Duodenal mucosa (tissue), 2 donors: ENCODE results near the gene UBE2F.

Experiments used
- H3K27ac ChIP-seq: one replicate; pipeline ENCODE4 v1.7.0; 2013; ENCODE audit warnings: low read depth, low read length
- H3K27me3 ChIP-seq, 2 donors: one replicate each; pipeline ENCODE4 v1.7.0; 2013; ENCODE audit warnings: low read length in 2 of 2, control low read depth in 1 of 2; ENCODE audit not compliant: insufficient read depth in 2 of 2, control insufficient read depth in 1 of 2
- H3K36me3 ChIP-seq, 2 donors: one replicate each; pipeline ENCODE4 v1.7.0; 2013; ENCODE audit warnings: low read length in 2 of 2, control low read depth in 1 of 2; ENCODE audit not compliant: insufficient read depth in 2 of 2, control insufficient read depth in 1 of 2
- H3K4me1 ChIP-seq, 2 donors: one replicate each; pipeline ENCODE4 v1.7.0; 2013; ENCODE audit warnings: low read length in 2 of 2, control low read depth in 1 of 2; ENCODE audit not compliant: insufficient read depth in 2 of 2, control insufficient read depth in 1 of 2
- H3K4me3 ChIP-seq, 2 donors: one replicate each; pipeline ENCODE4 v1.7.0; 2013; ENCODE audit warnings: low read length in 2 of 2, low read depth in 1 of 2
- H3K9ac ChIP-seq, 2 donors: one replicate each; pipeline ENCODE4 v1.7.0; 2013; ENCODE audit warnings: low read length in 2 of 2, low read depth in 1 of 2
- H3K9me3 ChIP-seq, 2 donors: one replicate each; pipeline ENCODE4 v1.7.0; 2013; ENCODE audit warnings: low read length in 2 of 2, control low read depth in 1 of 2; ENCODE audit not compliant: control insufficient read depth in 1 of 2

Gene UBE2F

DNA sequence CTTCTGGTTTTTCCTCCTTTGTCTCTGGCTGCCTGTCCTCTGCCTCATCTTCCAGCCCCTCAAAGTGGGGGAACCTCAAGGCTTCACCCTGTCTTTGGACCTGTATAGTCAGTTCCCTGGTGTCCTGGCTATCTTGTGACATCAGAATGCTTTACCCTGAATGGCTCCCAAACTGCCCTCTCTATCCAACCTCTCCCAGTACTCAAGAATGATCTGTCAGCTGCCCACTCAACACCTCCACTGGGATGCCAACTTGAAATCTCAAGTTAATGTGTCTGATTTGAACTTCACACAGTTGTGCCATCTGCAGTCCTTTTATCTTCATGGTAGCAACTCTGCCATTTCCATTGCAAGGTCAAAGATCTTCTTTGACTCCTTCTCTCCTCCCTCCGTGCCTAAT, 43.8 kb downstream of the UBE2F start:
- H3K36me3 ChIP-seq, result peaks cover 0 to 12% of the 10 kb centered on the region in 2 donors
- H3K9ac ChIP-seq, result no peak overlapping the region
- no peaks in the 10 kb centered on the region for H3K9me3 ChIP-seq
- H3K27ac ChIP-seq, result no peak overlapping the region
- no peaks in the 10 kb centered on the region for H3K4me1 ChIP-seq
- H3K4me3 ChIP-seq, result no peak overlapping the region
- no peaks in the 10 kb centered on the region for H3K27me3 ChIP-seq

GRCh38 chr2:238013806-238014205, 47.0 kb downstream of the UBE2F start:
- H3K4me3 ChIP-seq, result no peak overlapping the region
- no peak overlapping the region for H3K27ac ChIP-seq
- H3K4me1 ChIP-seq, result no peaks in the 10 kb centered on the region
- H3K27me3 ChIP-seq, result no peaks in the 10 kb centered on the region
- no peak overlapping the region for H3K9ac ChIP-seq
- H3K9me3 ChIP-seq, result no peaks in the 10 kb centered on the region
- H3K36me3 ChIP-seq, result peaks cover 0 to 14% of the 10 kb centered on the region in 2 donors

GRCh38 chr2:238015705-238016104, 48.9 kb downstream of the UBE2F start:
- H3K9me3 ChIP-seq, result no peaks in the 10 kb centered on the region
- no peaks in the 10 kb centered on the region for H3K4me1 ChIP-seq
- no peak overlapping the region for H3K9ac ChIP-seq
- no peak overlapping the region for H3K4me3 ChIP-seq
- H3K27ac ChIP-seq, result no peak overlapping the region
- H3K27me3 ChIP-seq, result no peaks in the 10 kb centered on the region
- peaks cover 0 to 21% of the 10 kb centered on the region in 2 donors for H3K36me3 ChIP-seq

GRCh38 chr2:238016526-238016925, 49.7 kb downstream of the UBE2F start:
- no peaks in the 10 kb centered on the region for H3K4me1 ChIP-seq
- H3K9ac ChIP-seq, result no peak overlapping the region
- H3K27ac ChIP-seq, result no peak overlapping the region
- H3K4me3 ChIP-seq, result no peak overlapping the region
- no peaks in the 10 kb centered on the region for H3K9me3 ChIP-seq
- no peaks in the 10 kb centered on the region for H3K27me3 ChIP-seq
- peaks cover 0 to 24% of the 10 kb centered on the region in 2 donors for H3K36me3 ChIP-seq

DNA sequence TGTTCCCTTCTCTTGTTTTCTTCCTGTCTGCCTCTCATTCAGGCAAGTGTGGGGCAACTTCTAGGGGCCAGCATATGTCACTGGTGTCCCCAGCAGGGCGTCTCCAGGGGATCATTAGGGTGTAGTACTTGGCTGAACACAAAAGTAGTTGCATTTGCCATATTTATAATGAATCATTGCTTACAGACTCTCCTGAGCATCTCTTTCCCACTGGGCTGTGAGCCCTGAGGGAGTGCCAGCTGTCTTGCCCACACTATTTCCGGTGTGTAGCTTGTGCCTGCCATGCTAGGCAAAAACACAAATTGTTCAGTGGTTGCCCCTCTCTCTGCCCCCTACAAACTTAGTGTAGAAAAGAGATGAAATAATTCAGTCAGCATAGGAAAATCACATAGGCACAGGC, 53.1 kb downstream of the UBE2F start:
- Histone ChIP-seq H3K36me3 (peaks cover 0 to 23% of the 10 kb centered on the region in 2 donors), H3K9me3 (no peaks in the 10 kb centered on the region), H3K9ac (no peak overlapping the region), H3K27me3 (no peaks in the 10 kb centered on the region), H3K27ac (no peak overlapping the region), H3K4me1 (no peaks in the 10 kb centered on the region), H3K4me3 (no peak overlapping the region)

GRCh38 chr2:238020816-238021215, 54.0 kb downstream of the UBE2F start:
- H3K27me3 ChIP-seq, result no peaks in the 10 kb centered on the region
- H3K9me3 ChIP-seq, result no peaks in the 10 kb centered on the region
- H3K4me1 ChIP-seq, result no peaks in the 10 kb centered on the region
- peaks cover 0 to 32% of the 10 kb centered on the region in 2 donors for H3K36me3 ChIP-seq
- no peak overlapping the region for H3K4me3 ChIP-seq
- no peak overlapping the region for H3K27ac ChIP-seq
- no peak overlapping the region for H3K9ac ChIP-seq

GRCh38 chr2:238021327-238021726, 54.5 kb downstream of the UBE2F start:
- Histone ChIP-seq H3K27me3 (no peaks in the 10 kb centered on the region), H3K9me3 (no peaks in the 10 kb centered on the region), H3K4me3 (no peak overlapping the region), H3K4me1 (no peaks in the 10 kb centered on the region), H3K9ac (no peak overlapping the region), H3K27ac (no peak overlapping the region), H3K36me3 (peaks cover 0 to 32% of the 10 kb centered on the region in 2 donors)

GRCh38 chr2:238022594-238023157, 55.9 kb downstream of the UBE2F start:
- H3K9me3 ChIP-seq, result no peaks in the 10 kb centered on the region
- no peak overlapping the region for H3K4me3 ChIP-seq
- H3K36me3 ChIP-seq, result peaks cover 0 to 32% of the 10 kb centered on the region in 2 donors
- no peaks in the 10 kb centered on the region for H3K4me1 ChIP-seq
- H3K27me3 ChIP-seq, result no peaks in the 10 kb centered on the region
- H3K27ac ChIP-seq, result no peak overlapping the region
- no peak overlapping the region for H3K9ac ChIP-seq

DNA sequence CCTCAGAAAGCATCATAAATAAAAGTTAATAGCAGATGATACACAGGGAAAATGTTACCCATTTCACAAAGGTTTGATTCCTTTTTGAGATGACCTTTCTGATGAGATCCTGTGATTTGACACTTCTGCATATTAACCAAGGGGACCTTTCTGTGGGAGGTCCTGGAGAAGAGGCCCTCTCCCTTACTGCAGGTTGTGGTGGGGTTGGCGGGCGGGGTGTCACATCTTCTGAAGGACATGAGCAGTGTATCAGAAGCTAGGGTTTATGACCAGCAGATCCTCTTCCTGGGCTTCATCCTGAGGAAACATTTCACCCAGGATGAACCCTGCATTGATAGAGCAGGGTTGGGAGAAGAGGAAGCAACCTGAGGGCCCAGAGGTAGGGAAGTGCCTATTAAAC, 56.8 kb downstream of the UBE2F start:
- H3K9ac ChIP-seq, result no peak overlapping the region
- no peak overlapping the region for H3K4me3 ChIP-seq
- H3K9me3 ChIP-seq, result no peaks in the 10 kb centered on the region
- no peak overlapping the region for H3K27ac ChIP-seq
- peaks cover 0 to 37% of the 10 kb centered on the region in 2 donors for H3K36me3 ChIP-seq
- H3K27me3 ChIP-seq, result no peaks in the 10 kb centered on the region
- H3K4me1 ChIP-seq, result no peaks in the 10 kb centered on the region

DNA sequence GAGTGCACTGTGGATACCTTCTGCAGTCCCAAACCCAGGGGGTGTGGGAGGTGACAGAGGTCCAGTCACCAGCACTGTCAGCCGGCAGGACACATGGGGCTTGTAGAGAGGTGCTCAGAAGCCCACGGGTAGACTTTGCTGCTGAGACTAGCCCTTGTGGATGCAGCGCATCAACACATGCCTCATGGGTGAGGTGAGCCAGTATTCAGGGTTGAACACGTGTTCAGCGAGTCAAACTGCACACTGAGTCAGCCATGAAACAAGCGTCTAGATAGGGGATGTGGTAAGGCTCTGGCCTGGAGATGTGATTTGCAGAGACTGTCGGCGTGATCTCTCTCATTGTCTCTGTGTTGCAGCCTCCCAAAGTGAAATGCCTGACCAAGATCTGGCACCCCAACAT, 58.2 kb downstream of the UBE2F start:
- Histone ChIP-seq H3K4me3 (no peak overlapping the region), H3K36me3 (peaks cover 0 to 39% of the 10 kb centered on the region in 2 donors), H3K27me3 (no peaks in the 10 kb centered on the region), H3K4me1 (no peaks in the 10 kb centered on the region), H3K27ac (no peak overlapping the region), H3K9me3 (no peaks in the 10 kb centered on the region), H3K9ac (no peak overlapping the region)
